ENCODE measurements around the gene SMIM12.

SMIM12 gene

GRCh38 chr1:34879230-34879629, 19.7 kb upstream of the SMIM12 start:
- H3F3A ChIP-seq (ENCODE audit: insufficient read depth, low read length) = no peaks in the 10 kb centered on the region
- DNase-seq = no peak
- H3K4me3 ChIP-seq (ENCODE audit: low read length) = no peak overlapping the region
- H4K20me1 ChIP-seq (ENCODE audit: insufficient read depth, low read length) = no peaks in the 10 kb centered on the region
- H3K27ac ChIP-seq (ENCODE audit: low read length) = no peak overlapping the region
- H3K79me2 ChIP-seq (ENCODE audit: low read length) = no peaks in the 10 kb centered on the region
- no peaks in the 10 kb centered on the region for H3K36me3 ChIP-seq (replicated peaks; ENCODE audit: insufficient read depth, low read length)
- no peak overlapping the region for H3K9ac ChIP-seq (ENCODE audit: low read length)
- no peak overlapping the region for H2AFZ ChIP-seq (ENCODE audit: low read length)
- TF ChIP-seq EZH2phosphoT487 (IDR thresholded peaks at IDR 0.05; ENCODE audit: low read length) (no peak), EZH2 (optimal IDR thresholded peaks at IDR 0.05; ENCODE audit: low read depth, low read length) (no peak)
- TF ChIP-seq, protein P1, sequence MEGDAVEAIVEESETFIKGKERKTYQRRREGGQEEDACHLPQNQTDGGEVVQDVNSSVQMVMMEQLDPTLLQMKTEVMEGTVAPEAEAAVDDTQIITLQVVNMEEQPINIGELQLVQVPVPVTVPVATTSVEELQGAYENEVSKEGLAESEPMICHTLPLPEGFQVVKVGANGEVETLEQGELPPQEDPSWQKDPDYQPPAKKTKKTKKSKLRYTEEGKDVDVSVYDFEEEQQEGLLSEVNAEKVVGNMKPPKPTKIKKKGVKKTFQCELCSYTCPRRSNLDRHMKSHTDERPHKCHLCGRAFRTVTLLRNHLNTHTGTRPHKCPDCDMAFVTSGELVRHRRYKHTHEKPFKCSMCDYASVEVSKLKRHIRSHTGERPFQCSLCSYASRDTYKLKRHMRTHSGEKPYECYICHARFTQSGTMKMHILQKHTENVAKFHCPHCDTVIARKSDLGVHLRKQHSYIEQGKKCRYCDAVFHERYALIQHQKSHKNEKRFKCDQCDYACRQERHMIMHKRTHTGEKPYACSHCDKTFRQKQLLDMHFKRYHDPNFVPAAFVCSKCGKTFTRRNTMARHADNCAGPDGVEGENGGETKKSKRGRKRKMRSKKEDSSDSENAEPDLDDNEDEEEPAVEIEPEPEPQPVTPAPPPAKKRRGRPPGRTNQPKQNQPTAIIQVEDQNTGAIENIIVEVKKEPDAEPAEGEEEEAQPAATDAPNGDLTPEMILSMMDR (IDR thresholded peaks at IDR 0.05; ENCODE audit: low read length) = no peak
- H3K9me2 ChIP-seq (replicated peaks; ENCODE audit: insufficient read depth, low read length) = no peaks in the 10 kb centered on the region
- H3K4me1 ChIP-seq (ENCODE audit: low read length) = no peaks in the 10 kb centered on the region
- no peak overlapping the region for H3K4me2 ChIP-seq (ENCODE audit: low read depth, low read length)
- peaks cover 14% of the 10 kb centered on the region; the same call in 1 of the 2 replicates for H3K27me3 ChIP-seq (replicated peaks; ENCODE audit: insufficient read depth, low read length)
- H3K9me3 ChIP-seq (replicated peaks; ENCODE audit: insufficient read depth, low read length) = no peaks in the 10 kb centered on the region

GRCh38 chr1:34876406-34876805, 16.9 kb upstream of the SMIM12 start:
- H3K27me3 ChIP-seq (replicated peaks; ENCODE audit: insufficient read depth, low read length) = peaks cover 41% of the 10 kb centered on the region

GRCh38 chr1:34874296-34874952, 14.9 kb upstream of the SMIM12 start:
- peaks cover 41% of the 10 kb centered on the region for H3K27me3 ChIP-seq (replicated peaks; ENCODE audit: insufficient read depth, low read length)
- H4K20me1 ChIP-seq (ENCODE audit: insufficient read depth, low read length) = no peaks in the 10 kb centered on the region
- no peaks in the 10 kb centered on the region for H3K36me3 ChIP-seq (replicated peaks; ENCODE audit: insufficient read depth, low read length)
- no peaks in the 10 kb centered on the region for H3K79me2 ChIP-seq (ENCODE audit: low read length)
- no peak overlapping the region for H3K9ac ChIP-seq (ENCODE audit: low read length)
- TF ChIP-seq EZH2 (optimal IDR thresholded peaks at IDR 0.05; ENCODE audit: low read depth, low read length) = no peak
- TF ChIP-seq, protein P1 (IDR thresholded peaks at IDR 0.05; ENCODE audit: low read length) = no peak
- TF ChIP-seq EZH2phosphoT487 (IDR thresholded peaks at IDR 0.05; ENCODE audit: low read length) = no peak
- no peak for DNase-seq
- no peak overlapping the region for H3K4me2 ChIP-seq (ENCODE audit: low read depth, low read length)
- no peaks in the 10 kb centered on the region for H3K9me2 ChIP-seq (replicated peaks; ENCODE audit: insufficient read depth, low read length)
- no peaks in the 10 kb centered on the region for H3F3A ChIP-seq (ENCODE audit: insufficient read depth, low read length)
- no peaks in the 10 kb centered on the region for H3K9me3 ChIP-seq (replicated peaks; ENCODE audit: insufficient read depth, low read length)
- H2AFZ ChIP-seq (ENCODE audit: low read length) = no peak overlapping the region
- H3K27ac ChIP-seq (ENCODE audit: low read length) = no peak overlapping the region
- H3K4me1 ChIP-seq (ENCODE audit: low read length) = no peaks in the 10 kb centered on the region
- no peak overlapping the region for H3K4me3 ChIP-seq (ENCODE audit: low read length)

More at GRCh38 chr1:34876406-34876805, 16.9 kb upstream of the SMIM12 start:
- no peak for DNase-seq
- Histone ChIP-seq H3K9me2 (replicated peaks; ENCODE audit: insufficient read depth, low read length) (no peaks in the 10 kb centered on the region), H3K4me2 (ENCODE audit: low read depth, low read length) (no peak overlapping the region), H3K9ac (ENCODE audit: low read length) (no peak overlapping the region), H3K36me3 (replicated peaks; ENCODE audit: insufficient read depth, low read length) (no peaks in the 10 kb centered on the region), H3K4me3 (ENCODE audit: low read length) (no peak overlapping the region), H4K20me1 (ENCODE audit: insufficient read depth, low read length) (no peaks in the 10 kb centered on the region), H3F3A (ENCODE audit: insufficient read depth, low read length) (no peaks in the 10 kb centered on the region), H3K79me2 (ENCODE audit: low read length) (no peaks in the 10 kb centered on the region), H3K27ac (ENCODE audit: low read length) (no peak overlapping the region), H3K4me1 (ENCODE audit: low read length) (no peaks in the 10 kb centered on the region), H3K9me3 (replicated peaks; ENCODE audit: insufficient read depth, low read length) (no peaks in the 10 kb centered on the region), H2AFZ (ENCODE audit: low read length) (no peak overlapping the region)
- TF ChIP-seq, protein P1 (IDR thresholded peaks at IDR 0.05; ENCODE audit: low read length) = no peak
- TF ChIP-seq EZH2phosphoT487 (IDR thresholded peaks at IDR 0.05; ENCODE audit: low read length) (no peak), EZH2 (optimal IDR thresholded peaks at IDR 0.05; ENCODE audit: low read depth, low read length) (no peak)
